IMR-90 (cell line): ENCODE data around the gene COA1. TPM values are rescaled to one million over a fixed set of nuclear protein-coding genes. Genes with fewer than 3 reads are reported as not detected.

Experiments
- ATAC-seq: fragments of 200-7000 bp; cut with Tn5 transposase; 2 replicates; pipeline ENCODE4 v1.9.1; 2020; ENCODE audit warnings: low read depth, mild to moderate bottlenecking, moderate library complexity
- BruUV-seq: library from RNA; stranded (reverse); fragments of 400-500 nt; replicated peaks from 2 replicates; lab custom pipeline; 2021; lab: Mats Ljungman, UMichigan
- CTCF ChIA-PET: fragments of 300-600 bp; formaldehyde crosslinking; extraction: SDS; loops from one replicate; lab custom pipeline; 2021; ENCODE audit warnings: antibody characterized with exemption; lab: Yijun Ruan, JAX
- POLR2A ChIA-PET: fragments of 300-600 bp; sonication (Branson Sonifier 250); formaldehyde crosslinking; loops from one replicate; lab custom pipeline; 2022; ENCODE audit warnings: antibody characterized with exemption; ENCODE audit not compliant: unreplicated experiment; lab: Charles Lee
- DNase-seq: peaks from one replicate; pipeline ENCODE4 v3.0.0; 2013
- H2AFZ ChIP-seq: replicated peaks from 2 replicates; pipeline ENCODE3; 2013; ENCODE audit warnings: low read length, mild to moderate bottlenecking; ENCODE audit not compliant: poor library complexity
- H2AK5ac ChIP-seq: 2 replicates; pipeline ENCODE4 v1.6.1; 2013; ENCODE audit warnings: low read depth, low read length, inconsistent platforms
- H2AK9ac ChIP-seq: replicated peaks from 2 replicates; pipeline ENCODE3; 2013; ENCODE audit warnings: mild to moderate bottlenecking, low read depth, low read length, moderate library complexity; ENCODE audit not compliant: poor library complexity
- H2BK120ac ChIP-seq: 2 replicates; pipeline ENCODE4 v1.6.1; 2013; ENCODE audit warnings: low read depth, low read length, inconsistent platforms
- H2BK15ac ChIP-seq: 3 replicates; pipeline ENCODE4 v1.6.1; 2013; ENCODE audit warnings: low read depth, low read length, inconsistent platforms
- H2BK20ac ChIP-seq: 2 replicates; pipeline ENCODE4 v1.6.1; 2013; ENCODE audit warnings: low read depth, mild to moderate bottlenecking, inconsistent platforms, low read length, moderate library complexity
- H2BK5ac ChIP-seq: 2 replicates; pipeline ENCODE4 v1.6.1; 2013; ENCODE audit warnings: mild to moderate bottlenecking, low read depth, low read length, inconsistent platforms; ENCODE audit not compliant: poor library complexity, severe bottlenecking
- H3K14ac ChIP-seq: replicated peaks from 2 replicates; pipeline ENCODE4 v1.6.1; 2013; ENCODE audit warnings: low read depth, low read length, inconsistent platforms
- H3K18ac ChIP-seq: 2 replicates; pipeline ENCODE4 v1.6.1; 2013; ENCODE audit warnings: low read depth, low read length, control low read depth
- H3K23ac ChIP-seq: 2 replicates; pipeline ENCODE4 v1.6.1; 2013; ENCODE audit warnings: low read depth, low read length, inconsistent platforms
- H3K27ac ChIP-seq: 2 replicates; pipeline ENCODE4 v1.5.1; 2013; ENCODE audit warnings: mild to moderate bottlenecking, control low read depth, low read length; ENCODE audit not compliant: insufficient read depth
- H3K27me3 ChIP-seq: 2 replicates; pipeline ENCODE4 v1.6.1; 2013; ENCODE audit warnings: low read length; ENCODE audit not compliant: control insufficient read depth, insufficient read depth
- H3K36me3 ChIP-seq: 2 replicates; pipeline ENCODE4 v1.6.1; 2013; ENCODE audit warnings: low read length, mixed read lengths; ENCODE audit not compliant: control insufficient read depth, insufficient read depth
- H3K4ac ChIP-seq: 2 replicates; pipeline ENCODE4 v1.6.1; 2013; ENCODE audit warnings: low read depth, low read length, inconsistent platforms
- H3K4me1 ChIP-seq: 2 replicates; pipeline ENCODE4 v1.6.1; 2013; ENCODE audit warnings: low read length, mixed read lengths; ENCODE audit not compliant: control insufficient read depth, insufficient read depth
- H3K4me2 ChIP-seq: 2 replicates; pipeline ENCODE4 v1.6.1; 2013; ENCODE audit warnings: low read depth, mild to moderate bottlenecking, control low read depth, low read length, moderate library complexity
- H3K4me3 ChIP-seq: 2 replicates; pipeline ENCODE4 v1.5.1; 2013; ENCODE audit warnings: low read depth, mild to moderate bottlenecking, control low read depth, low read length, moderate library complexity; ENCODE audit not compliant: insufficient read depth
- H3K56ac ChIP-seq: 2 replicates; pipeline ENCODE4 v1.6.1; 2013; ENCODE audit warnings: low read length, inconsistent platforms; ENCODE audit not compliant: insufficient read depth; ENCODE audit errors: extremely low read depth
- H3K79me1 ChIP-seq, 2 experiments: 2 replicates each; pipeline ENCODE4 v1.6.1; 2013; ENCODE audit warnings: low read length in 2 of 2, inconsistent platforms in 1 of 2, low read depth in 1 of 2
- H3K9ac ChIP-seq: 2 replicates; pipeline ENCODE4 v1.6.1; 2013; ENCODE audit warnings: low read depth, low read length, control low read depth
- H3K9me1 ChIP-seq: 2 replicates; pipeline ENCODE4 v1.6.1; 2013; ENCODE audit warnings: low read length, inconsistent platforms; ENCODE audit not compliant: insufficient read depth
- H3K9me3 ChIP-seq: 2 replicates; pipeline ENCODE4 v1.6.1; 2013; ENCODE audit warnings: low read length; ENCODE audit not compliant: control insufficient read depth, insufficient read depth
- H4K20me1 ChIP-seq: 2 replicates; pipeline ENCODE4 v1.6.1; 2013; ENCODE audit warnings: low read length, inconsistent platforms; ENCODE audit not compliant: insufficient read depth
- H4K5ac ChIP-seq: 2 replicates; pipeline ENCODE4 v1.6.1; 2013; ENCODE audit warnings: mild to moderate bottlenecking, low read depth, low read length, control low read depth
- H4K8ac ChIP-seq, 2 experiments: 2 replicates each; pipeline ENCODE4 v1.6.1; 2013; ENCODE audit warnings: low read depth in 2 of 2, low read length in 2 of 2, control low read depth in 1 of 2, inconsistent platforms in 1 of 2
- H4K91ac ChIP-seq: 2 replicates; pipeline ENCODE4 v1.6.1; 2013; ENCODE audit warnings: low read depth, low read length, inconsistent platforms; ENCODE audit not compliant: insufficient read depth
- ELK1 ChIP-seq: fragments of 150-350 bp; IDR thresholded peaks from 2 replicates; pipeline ENCODE4 v1.6.1; 2016; ENCODE audit warnings: low read depth, mild to moderate bottlenecking, low read length, moderate library complexity, borderline replicate concordance
- MAZ ChIP-seq: IDR thresholded peaks from 2 replicates; pipeline ENCODE4 v1.6.1; 2012; ENCODE audit warnings: low read depth, mild to moderate bottlenecking, low read length, improper control_type of control experiment, moderate library complexity, borderline replicate concordance
- SMC3 ChIP-seq: fragments of 150-350 bp; IDR thresholded peaks from 2 replicates; pipeline ENCODE4 v1.6.1; 2016; ENCODE audit warnings: low read depth, mild to moderate bottlenecking, antibody characterized with exemption, low read length, moderate library complexity
- WGBS, 2 experiments: methylation state at CpG; one replicate each; pipeline versions ENCODE4 v1.1.5 to v1.1.7; 2013; ENCODE audit warnings: missing lambda C conversion rate in 2 of 2; ENCODE audit not compliant: insufficient read length in 1 of 2; ENCODE audit errors: extremely low coverage in 2 of 2; 5-methylcytosine and 5-hydroxymethylcytosine counted together
- dilution Hi-C: fragments of 300-500 bp; cut with HindIII; formaldehyde crosslinking; loops from one replicate; pipeline ENCODE4 v1.14.3; 2018; ENCODE audit warnings: low sequenced_read_pairs; ENCODE audit not compliant: unreplicated experiment
- in situ Hi-C: fragments of 300-500 bp; cut with MboI; formaldehyde crosslinking; loops from 3 replicates; pipeline ENCODE4 v1.14.3; 2019; ENCODE audit warnings: low sequenced_read_pairs, inconsistent platforms, mixed read lengths
- intact Hi-C: fragments of 100-400 bp; cut with micrococcal nuclease; formaldehyde crosslinking; loops from 2 replicates; pipeline ENCODE4 v1.10.0; 2022
- polyA plus RNA-seq, 3 experiments: library from polyadenylated mRNA; depleted of rRNA; stranded (reverse); fragments of >200 nt; gene quantifications; 2 replicates each; pipeline ENCODE4 v1.2.3, GENCODE V29; 2012; ENCODE audit warnings: low replicate concordance in 1 of 3
- total RNA-seq: library from RNA; depleted of rRNA; stranded (reverse); fragments of >200 nt; gene quantifications from 2 replicates; pipeline ENCODE4 v1.2.3, GENCODE V29; 2012

COA1 gene
- total and polyA plus RNA-seq, 2 of the 4 experiments (the other 2 are of a cell fraction), result 34.2 to 59.5 TPM

DNA sequence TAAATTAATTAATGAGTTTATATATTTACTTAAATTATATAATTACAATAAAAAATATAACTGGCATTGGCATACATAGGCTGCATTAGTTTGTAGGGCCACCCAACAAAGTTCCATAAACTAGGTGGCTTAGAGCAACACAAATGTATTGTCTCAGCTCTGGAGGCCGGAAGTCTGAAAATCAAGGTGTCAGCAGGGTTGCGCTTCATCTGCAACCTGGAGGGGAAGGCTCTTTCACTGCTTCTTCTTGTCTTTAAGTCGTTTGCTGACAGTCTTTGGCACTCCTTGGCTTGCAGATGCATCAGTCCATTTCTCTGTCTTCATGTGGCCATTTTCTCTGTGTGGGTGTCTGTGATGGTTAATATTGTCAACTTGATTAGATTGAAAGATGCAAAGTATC, 23.1 kb upstream of the COA1 start:
- no peak overlapping the region for H4K5ac ChIP-seq
- no peak overlapping the region for H2BK15ac ChIP-seq
- no TSS peak for BruUV-seq
- no peak overlapping the region for H3K4ac ChIP-seq
- no peak overlapping the region for H3K18ac ChIP-seq
- H3K27ac ChIP-seq, result no peak overlapping the region
- intact Hi-C loops (no loop called here), dilution Hi-C loops (no loop called here), in situ Hi-C loops (no loop called here)
- H3K9ac ChIP-seq, result no peak overlapping the region
- no peaks in the 10 kb centered on the region for H4K20me1 ChIP-seq
- no peak overlapping the region for H2AK5ac ChIP-seq
- no peak overlapping the region for H2BK20ac ChIP-seq
- H3K9me3 ChIP-seq, result no peaks in the 10 kb centered on the region
- no peak overlapping the region for H3K23ac ChIP-seq
- ChIA-PET CTCF (no interaction called here), POLR2A (no interaction called here)
- H3K27me3 ChIP-seq, result peaks cover 10% of the 10 kb centered on the region
- H3K79me1 ChIP-seq, result no peaks in the 10 kb centered on the region
- no peak overlapping the region for H3K4me3 ChIP-seq
- no peak overlapping the region for H2BK120ac ChIP-seq
- no peak overlapping the region for H4K91ac ChIP-seq
- peaks cover 15% of the 10 kb centered on the region for H3K9me1 ChIP-seq
- no peak for ATAC-seq
- H3K4me2 ChIP-seq, result no peak overlapping the region
- H2AFZ ChIP-seq, result peak overlapping the region; percentile 19
- peaks cover 8% of the 10 kb centered on the region; the same call in 1 of the 2 replicates for H3K4me1 ChIP-seq
- H3K14ac ChIP-seq, result no peak overlapping the region
- no peak overlapping the region for H3K56ac ChIP-seq
- H4K8ac ChIP-seq, result no peak overlapping the region
- no peak overlapping the region for H2BK5ac ChIP-seq
- no peak for TF ChIP-seq ELK1
- no peak for TF ChIP-seq SMC3
- TF ChIP-seq MAZ, result no peak
- no peak for DNase-seq
- H3K36me3 ChIP-seq, result no peaks in the 10 kb centered on the region
- no peak overlapping the region for H2AK9ac ChIP-seq
- WGBS, 2 experiments, result 85% methylated on average over 2 of the region's 3 CpGs; no CpG with 5 or more reads in 1 of the 2 experiments
